ENCODE data around the gene SDK1.

GRCh38 chr7:3860932-3861331 lies 559.9 kb downstream of the SDK1 start:
- TF ChIP-seq CTCF (conservative IDR thresholded peaks at IDR 0.05; ENCODE audit: low read depth in 2 of 2): no peak
- no peak for TF ChIP-seq EZH2 (IDR thresholded peaks at IDR 0.05; ENCODE audit: low read depth, unreplicated experiment)
- no peak for TF ChIP-seq NANOG (IDR thresholded peaks at IDR 0.05; ENCODE audit: borderline replicate concordance)
- TF ChIP-seq JUNB (IDR thresholded peaks at IDR 0.05; ENCODE audit: unreplicated experiment): no peak

All from GM23338 (cell line).